Sigmoid colon (tissue), 7 donors: ENCODE measurements around the gene ANKLE2. TPM values are rescaled to one million over a fixed set of nuclear protein-coding genes. Genes with fewer than 3 reads are reported as not detected.
"Not testable (repeated sequence)": the region's sequence is repeated elsewhere in the genome, so short reads cannot be mapped to it uniquely, and the experiment has no call there.

Experiments used
- DNase-seq: peaks from one replicate; pipeline ENCODE4 v3.0.0-alpha.2; 2019
- H3K27ac ChIP-seq, 4 donors: fragments of 200-600 bp; sonication (generic); one replicate each; pipeline ENCODE4 v1.5.1; 2016 to 2019; ENCODE audit warnings: mild to moderate bottlenecking in 1 of 4
- H3K27me3 ChIP-seq, 3 donors: fragments of 200-600 bp; sonication (generic); one replicate each; pipeline ENCODE4 v1.5.1; 2019; ENCODE audit warnings: mild to moderate bottlenecking in 1 of 3
- H3K36me3 ChIP-seq, 4 donors: fragments of 200-600 bp; sonication (generic); one replicate each; pipeline ENCODE4 v1.5.1; 2016 to 2019
- H3K4me1 ChIP-seq, 4 donors: fragments of 200-600 bp; sonication (generic); one replicate each; pipeline ENCODE4 v1.5.1; 2017 to 2019
- H3K4me3 ChIP-seq, 4 donors: fragments of 200-600 bp; sonication (generic); one replicate each; pipeline ENCODE4 v1.5.1; 2017 to 2019; ENCODE audit warnings: mild to moderate bottlenecking in 2 of 4, moderate library complexity in 1 of 4
- H3K9me3 ChIP-seq, 4 donors: fragments of 200-600 bp in 3 of 4; sonication (generic) in 3 of 4; one replicate each; pipeline versions ENCODE4 v1.5.1 to v1.6.1; 2013 to 2019
- EP300 ChIP-seq, 4 donors: sonication (generic); formaldehyde crosslinking; IDR thresholded peaks; one replicate each; pipeline ENCODE4 v1.6.1; 2017; ENCODE audit warnings: antibody characterized with exemption in 4 of 4
- POLR2A ChIP-seq, 2 donors: fragments of 450-650 bp; IDR thresholded peaks; one replicate each; pipeline ENCODE4 v1.6.1; 2016; ENCODE audit warnings: antibody characterized with exemption in 2 of 2, mild to moderate bottlenecking in 2 of 2, moderate library complexity in 2 of 2
- POLR2AphosphoS5 ChIP-seq, 4 donors: sonication (generic); formaldehyde crosslinking; IDR thresholded peaks; one replicate each; pipeline ENCODE4 v1.6.1; 2017; ENCODE audit warnings: antibody characterized with exemption in 4 of 4
- WGBS, 2 donors: extraction: QIAGEN DNeasy Blood & Tissue Kit; methylation state at CpG; one replicate each; pipeline ENCODE4 v1.1.7; 2013; 5-methylcytosine and 5-hydroxymethylcytosine counted together
- intact Hi-C: fragments of 100-400 bp; cut with DNase I; formaldehyde crosslinking; loops from one replicate; pipeline ENCODE4 v1.15.1; 2023
- polyA plus RNA-seq, 3 donors: library from polyadenylated mRNA; stranded (reverse); fragments of 200-250 nt; gene quantifications; one replicate each; pipeline ENCODE4 v1.2.3, GENCODE V29; 2013
- total RNA-seq, 4 donors: library from RNA; depleted of rRNA; stranded (reverse); fragments of >200 nt; gene quantifications; one replicate each; pipeline ENCODE4 v1.1.0, GENCODE V29; 2016
- TF ChIP-seq, protein P1 (sequence below), 4 experiments: fragments of 450-650 bp in 3 of 4; fragments of 200-600 bp in 1 of 4; IDR thresholded peaks; one replicate each; pipeline ENCODE4 v1.5.1; 2016 to 2019; ENCODE audit warnings: antibody characterized with exemption in 4 of 4, mild to moderate bottlenecking in 3 of 4, moderate library complexity in 2 of 4
- donor health status: healthy with polysubstance abuse.
- donor health status: Bipolar disorder and iron deficiency.
- donor health status: healthy.

ANKLE2 gene
- total and polyA plus RNA-seq, 7 donors, result 7.2 to 58.4 (median 35.9) TPM

DNA sequence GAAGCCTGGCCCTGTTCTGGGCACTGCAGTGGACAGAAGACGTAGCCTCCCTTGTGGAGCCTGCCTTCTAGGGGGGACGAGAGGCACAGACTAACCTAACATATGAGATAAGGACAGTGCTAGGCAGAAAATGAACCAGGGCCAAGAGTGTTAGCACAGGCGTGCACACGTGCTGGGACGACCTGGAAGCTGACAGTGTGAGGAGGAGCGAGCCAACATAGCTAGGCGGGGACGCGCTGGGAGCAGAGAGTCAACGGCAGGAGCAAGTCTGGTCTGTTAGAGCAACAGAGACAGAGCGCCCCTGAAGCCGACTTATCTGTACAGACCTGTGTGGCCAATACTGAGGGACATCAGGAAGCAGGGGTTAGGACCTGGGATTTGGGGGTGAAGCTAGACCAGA is 66.2 kb downstream of the ANKLE2 start:
- Histone ChIP-seq H3K4me3 (no peak overlapping the region), H3K36me3 (peaks cover 0 to 42% (median 5%) of the 10 kb centered on the region in 4 donors), H3K9me3 (no peaks in the 10 kb centered on the region), H3K27ac (no peak overlapping the region), H3K4me1 (no peaks in the 10 kb centered on the region), H3K27me3 (no peaks in the 10 kb centered on the region)
- TF ChIP-seq POLR2A (IDR thresholded peaks at IDR 0.05), result no peak
- no peak for DNase-seq
- WGBS, 2 donors, result 91 to 93% methylated on average over 12 of the region's 12 CpGs
- intact Hi-C loops, result no loop called here

DNA sequence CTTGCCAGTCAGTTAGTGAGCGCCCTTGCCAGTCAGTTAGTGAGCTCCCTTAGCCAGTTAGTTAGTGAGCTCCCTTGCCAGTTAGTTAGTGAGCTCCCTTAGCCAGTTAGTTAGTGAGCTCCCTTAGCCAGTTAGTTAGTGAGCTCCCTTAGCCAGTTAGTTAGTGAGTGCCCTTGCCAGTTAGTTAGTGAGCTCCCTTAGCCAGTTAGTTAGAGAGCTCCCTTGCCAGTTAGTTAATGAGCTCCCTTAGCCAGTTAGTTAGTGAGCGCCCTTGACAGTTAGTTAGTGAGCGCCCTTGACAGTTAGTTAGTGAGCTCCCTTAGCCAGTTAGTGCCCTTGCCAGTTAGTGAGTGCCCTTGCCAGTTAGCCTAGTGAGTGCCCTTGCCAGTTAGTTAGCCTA is 66.7 kb downstream of the ANKLE2 start:
- intact Hi-C loops, H3K4me1 ChIP-seq, H3K27me3 ChIP-seq, H3K9me3 ChIP-seq, H3K27ac ChIP-seq, H3K4me3 ChIP-seq, DNase-seq: not testable (repeated sequence)
- 96 to 99% methylated on average over 3 of the region's 3 CpGs for WGBS, 2 donors
- peaks cover 0 to 42% (median 5%) of the 10 kb centered on the region in 4 donors for H3K36me3 ChIP-seq

DNA sequence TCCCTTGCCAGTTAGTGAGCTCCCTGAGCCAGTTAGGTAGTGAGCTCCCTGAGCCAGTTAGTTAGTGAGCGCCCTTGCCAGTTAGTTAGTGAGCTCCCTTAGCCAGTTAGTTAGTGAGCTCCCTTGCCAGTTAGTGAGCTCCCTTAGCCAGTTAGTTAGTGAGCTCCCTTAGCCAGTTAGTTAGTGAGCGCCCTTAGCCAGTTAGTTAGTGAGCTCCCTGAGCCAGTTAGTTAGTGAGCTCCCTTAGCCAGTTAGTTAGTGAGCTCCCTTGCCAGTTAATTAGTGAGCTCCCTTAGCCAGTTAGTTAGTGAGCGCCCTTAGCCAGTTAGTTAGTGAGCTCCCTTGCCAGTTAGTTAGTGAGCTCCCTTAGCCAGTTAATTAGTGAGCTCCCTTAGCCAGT is 69.6 kb downstream of the ANKLE2 start:
- H3K4me1 ChIP-seq, result peaks cover 0 to 13% (median 2%) of the 10 kb centered on the region in 4 donors
- H3K27me3 ChIP-seq, intact Hi-C loops, H3K4me3 ChIP-seq, H3K9me3 ChIP-seq, H3K27ac ChIP-seq, DNase-seq: not testable (repeated sequence)
- peaks cover 0 to 18% (median 5%) of the 10 kb centered on the region in 4 donors for H3K36me3 ChIP-seq
- 96 to 98% methylated on average over 3 of the region's 3 CpGs for WGBS, 2 donors

DNA sequence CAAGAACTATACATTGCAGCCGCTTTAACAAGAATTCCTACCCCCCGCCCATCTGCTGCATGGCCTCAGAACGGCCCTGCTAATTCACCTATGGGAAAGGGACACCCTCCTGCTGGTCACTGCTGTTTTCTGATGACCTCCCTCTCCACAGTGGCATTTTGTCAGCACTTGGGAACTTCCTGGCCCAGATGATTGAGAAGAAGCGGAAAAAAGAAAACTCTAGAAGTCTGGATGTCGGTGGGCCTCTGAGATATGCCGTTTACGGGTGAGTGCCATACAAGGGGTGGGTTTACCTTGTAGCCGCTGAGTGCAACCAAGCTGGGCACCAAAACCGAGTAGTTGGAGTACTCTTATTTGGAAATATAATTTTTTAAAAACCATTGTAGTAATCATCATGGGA is 71.5 kb downstream of the ANKLE2 start:
- no peaks in the 10 kb centered on the region for H3K9me3 ChIP-seq
- peaks cover 0 to 26% (median 15%) of the 10 kb centered on the region in 4 donors for H3K4me1 ChIP-seq
- H3K27me3 ChIP-seq, result no peaks in the 10 kb centered on the region
- H3K36me3 ChIP-seq, result peaks cover 0 to 4% (median 0%) of the 10 kb centered on the region in 4 donors
- no peak overlapping the region for H3K27ac ChIP-seq
- no peak for DNase-seq
- WGBS, 2 donors, result 86 to 94% methylated on average over 9 of the region's 9 CpGs
- TF ChIP-seq POLR2AphosphoS5 (IDR thresholded peaks at IDR 0.05), result no peak
- H3K4me3 ChIP-seq, result no peak overlapping the region
- intact Hi-C loops, result no loop called here

DNA sequence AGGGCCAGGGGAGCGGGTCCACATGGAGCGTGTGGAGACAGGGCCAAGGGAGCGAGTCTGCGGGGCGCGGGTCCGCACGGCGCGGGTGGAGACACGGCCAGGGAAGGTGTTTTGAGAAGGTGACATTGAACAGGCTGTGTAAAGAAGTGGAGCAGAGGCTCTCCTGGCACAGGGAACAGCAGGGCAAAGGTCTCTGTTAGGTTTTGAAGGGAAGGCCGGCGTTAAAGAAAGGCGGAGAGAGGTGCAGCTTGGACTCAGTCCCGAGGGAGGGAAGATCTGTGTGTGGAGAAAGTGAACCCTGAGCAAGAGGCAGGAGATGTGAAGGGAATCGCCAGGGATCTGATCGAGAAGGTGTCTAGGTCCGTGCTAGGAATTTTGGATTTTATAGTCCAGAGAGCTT is 72.4 kb downstream of the ANKLE2 start:
- DNase-seq, result no peak
- no peak for TF ChIP-seq EP300 (IDR thresholded peaks at IDR 0.05)
- no peaks in the 10 kb centered on the region for H3K9me3 ChIP-seq
- no peak overlapping the region for H3K4me3 ChIP-seq
- no peak overlapping the region for H3K27ac ChIP-seq
- H3K36me3 ChIP-seq, result peaks cover 0 to 4% (median 0%) of the 10 kb centered on the region in 4 donors
- H3K4me1 ChIP-seq, result peaks cover 0 to 26% (median 15%) of the 10 kb centered on the region in 4 donors
- no peaks in the 10 kb centered on the region for H3K27me3 ChIP-seq
- intact Hi-C loops, result loop anchor here (10.0 kb wide), 1 partner anchor 216 kb away; no protein-coding TSS in a partner anchor
- WGBS, 2 donors, result 15 to 67% methylated on average over 18 of the region's 18 CpGs

DNA sequence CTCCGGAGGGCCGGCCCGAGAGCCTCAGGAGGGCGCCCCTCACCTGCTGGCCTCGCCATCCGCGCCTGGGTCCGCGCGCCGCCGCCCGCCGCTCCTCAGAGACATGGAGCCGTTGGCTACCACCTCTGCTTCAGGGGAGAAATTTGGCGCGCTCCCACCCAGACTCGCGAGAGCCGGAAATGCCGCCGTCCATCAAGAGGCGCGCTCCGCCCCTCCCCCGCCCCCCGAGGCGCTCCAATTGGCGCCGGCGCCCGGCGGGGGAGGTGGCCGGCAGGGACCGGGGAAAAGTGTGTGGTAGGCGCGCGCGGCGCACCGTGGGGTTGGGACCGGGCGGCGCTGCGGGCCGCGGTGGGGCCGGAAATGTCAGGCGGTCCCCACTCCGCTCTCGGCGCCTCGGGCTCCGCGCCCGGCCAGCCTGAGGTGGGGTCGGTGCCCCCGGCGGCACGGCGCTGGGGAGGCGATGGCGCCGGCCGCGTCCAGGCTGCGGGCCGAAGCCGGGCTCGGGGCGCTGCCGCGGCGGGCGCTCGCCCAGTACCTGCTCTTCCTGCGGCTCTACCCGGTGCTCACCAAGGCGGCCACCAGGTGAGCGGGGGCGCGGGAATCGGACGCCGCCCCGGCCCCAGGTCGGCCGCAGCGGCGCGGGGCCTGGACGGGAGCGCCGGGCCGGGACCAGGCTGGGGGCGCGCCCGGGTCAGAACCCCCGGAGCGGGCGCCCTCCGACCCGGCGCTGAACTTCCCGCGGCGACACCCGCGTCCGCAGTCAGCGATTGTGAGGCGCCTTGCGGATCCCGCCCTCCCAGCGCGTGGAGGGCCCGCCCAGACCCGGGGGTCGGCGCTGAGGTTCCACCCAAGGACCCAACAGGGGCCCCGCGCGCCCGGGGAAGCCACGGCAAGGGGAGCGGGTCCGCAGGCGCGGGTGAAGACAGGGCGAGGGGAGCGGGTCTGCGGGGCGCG is 74.1 kb downstream of the ANKLE2 start, which contains the start of the genes POLE and PXMP2:
Gene POLE, minus strand, starts transcription at position 132 of the 954 bp plus-strand sequence. Its CDS starts 27 bp downstream, at position 105.
Gene PXMP2, plus strand, starts transcription at position 377 of the 954 bp plus-strand sequence. Its CDS starts 84 bp downstream, at position 461.
- intact Hi-C loops, result loop anchor here (1.0 to 10.0 kb wide), 2 partner anchors 23 to 217 kb away; partner anchors contain the start of gene PGAM5
- H3K27me3 ChIP-seq, result no peaks in the 10 kb centered on the region
- H3K27ac ChIP-seq, result peak within 1 kb of the TSS; percentile 67 to 75 (median 70)
- H3K4me1 ChIP-seq, result peaks cover 0 to 26% (median 15%) of the 10 kb centered on the region in 4 donors
- 0% methylated on average over 134 of the region's 134 CpGs for WGBS, 2 donors
- peak; percentile 98 for DNase-seq
- H3K9me3 ChIP-seq, result no peaks in the 10 kb centered on the region
- peak within 1 kb of the TSS; percentile 76 to 95 (median 92) for H3K4me3 ChIP-seq
- TF ChIP-seq POLR2AphosphoS5 (IDR thresholded peaks at IDR 0.05) (peak; percentile 21 to 64 (median 52)), EP300 (IDR thresholded peaks at IDR 0.05) (no peak)
- peaks cover 0 to 4% (median 0%) of the 10 kb centered on the region in 4 donors for H3K36me3 ChIP-seq

DNA sequence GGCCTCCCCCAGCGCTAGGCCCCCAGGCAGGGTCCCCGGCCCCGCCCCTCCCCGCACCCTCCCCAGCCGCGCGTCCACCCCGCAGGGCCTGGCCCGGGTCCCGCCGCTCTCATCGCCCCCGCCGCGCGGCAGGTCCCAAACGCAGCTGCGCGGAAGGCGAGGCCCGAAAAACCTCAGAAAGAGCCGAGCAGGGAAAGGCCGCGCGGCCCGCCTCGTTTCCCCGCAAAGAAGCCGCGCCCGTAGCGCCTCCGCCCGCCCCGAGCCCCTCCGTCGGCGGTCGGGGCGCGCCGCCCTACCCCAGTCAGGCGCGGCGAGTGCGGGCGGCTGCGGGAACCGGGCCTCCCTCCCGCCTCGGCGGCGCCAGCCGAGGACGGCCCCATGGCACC is 74.8 kb downstream of the ANKLE2 start:
- Histone ChIP-seq H3K36me3 (peaks cover 0 to 4% (median 0%) of the 10 kb centered on the region in 4 donors), H3K9me3 (no peaks in the 10 kb centered on the region), H3K4me1 (peaks cover 0 to 26% (median 15%) of the 10 kb centered on the region in 4 donors), H3K27me3 (no peaks in the 10 kb centered on the region), H3K4me3 (peak overlapping the region; percentile 76 to 95 (median 92)), H3K27ac (peak overlapping the region; percentile 67 to 75 (median 70))
- intact Hi-C loops, result loop anchor here (1.0 to 10.0 kb wide), 2 partner anchors 23 to 218 kb away; partner anchors contain the start of gene PGAM5
- DNase-seq, result no peak
- no peak for TF ChIP-seq EP300 (IDR thresholded peaks at IDR 0.05)
- no peak for TF ChIP-seq POLR2A (IDR thresholded peaks at IDR 0.05)
- TF ChIP-seq, protein P1, sequence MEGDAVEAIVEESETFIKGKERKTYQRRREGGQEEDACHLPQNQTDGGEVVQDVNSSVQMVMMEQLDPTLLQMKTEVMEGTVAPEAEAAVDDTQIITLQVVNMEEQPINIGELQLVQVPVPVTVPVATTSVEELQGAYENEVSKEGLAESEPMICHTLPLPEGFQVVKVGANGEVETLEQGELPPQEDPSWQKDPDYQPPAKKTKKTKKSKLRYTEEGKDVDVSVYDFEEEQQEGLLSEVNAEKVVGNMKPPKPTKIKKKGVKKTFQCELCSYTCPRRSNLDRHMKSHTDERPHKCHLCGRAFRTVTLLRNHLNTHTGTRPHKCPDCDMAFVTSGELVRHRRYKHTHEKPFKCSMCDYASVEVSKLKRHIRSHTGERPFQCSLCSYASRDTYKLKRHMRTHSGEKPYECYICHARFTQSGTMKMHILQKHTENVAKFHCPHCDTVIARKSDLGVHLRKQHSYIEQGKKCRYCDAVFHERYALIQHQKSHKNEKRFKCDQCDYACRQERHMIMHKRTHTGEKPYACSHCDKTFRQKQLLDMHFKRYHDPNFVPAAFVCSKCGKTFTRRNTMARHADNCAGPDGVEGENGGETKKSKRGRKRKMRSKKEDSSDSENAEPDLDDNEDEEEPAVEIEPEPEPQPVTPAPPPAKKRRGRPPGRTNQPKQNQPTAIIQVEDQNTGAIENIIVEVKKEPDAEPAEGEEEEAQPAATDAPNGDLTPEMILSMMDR (IDR thresholded peaks at IDR 0.05), result no peak
- TF ChIP-seq POLR2AphosphoS5 (IDR thresholded peaks at IDR 0.05), result no peak
- WGBS, 2 donors, result 1% methylated on average over 55 of the region's 55 CpGs
